Osteocyte (in vitro differentiated cells): ENCODE measurements around the gene CHKA. TPM values are rescaled to one million over a fixed set of nuclear protein-coding genes. Genes with fewer than 3 reads are reported as not detected.

Source experiments
- DNase-seq: peaks from one replicate; pipeline ENCODE4 v3.0.0; 2021; ENCODE audit warnings: mixed read lengths; ENCODE audit not compliant: unreplicated experiment; ENCODE audit errors: extremely low spot score
- H3K27ac Mint-ChIP-seq: one replicate; pipeline ENCODE4 v1.8.0; 2021; ENCODE audit warnings: mild to moderate bottlenecking, mixed read lengths; ENCODE audit not compliant: unreplicated experiment
- H3K27me3 Mint-ChIP-seq: one replicate; pipeline ENCODE4 v1.8.0; 2021; ENCODE audit warnings: mixed read lengths; ENCODE audit not compliant: unreplicated experiment
- H3K36me3 Mint-ChIP-seq: one replicate; pipeline ENCODE4 v1.8.0; 2021; ENCODE audit warnings: mixed read lengths; ENCODE audit not compliant: unreplicated experiment
- H3K4me1 Mint-ChIP-seq: one replicate; pipeline ENCODE4 v1.8.0; 2021; ENCODE audit warnings: mixed read lengths; ENCODE audit not compliant: unreplicated experiment
- H3K4me3 Mint-ChIP-seq: one replicate; pipeline ENCODE4 v1.8.0; 2021; ENCODE audit warnings: mild to moderate bottlenecking, moderate library complexity, mixed read lengths; ENCODE audit not compliant: unreplicated experiment
- H3K9me3 Mint-ChIP-seq: one replicate; pipeline ENCODE4 v1.8.0; 2021; ENCODE audit warnings: mixed read lengths; ENCODE audit not compliant: unreplicated experiment
- CTCF ChIP-seq: fragments of 200-600 bp; sonication (generic); IDR thresholded peaks from 2 replicates; pipeline ENCODE4 v1.5.0; 2021; ENCODE audit warnings: antibody characterized with exemption, mild to moderate bottlenecking, moderate library complexity
- total RNA-seq: library from RNA; stranded (reverse); gene quantifications from 2 replicates; pipeline ENCODE4 v1.2.1, GENCODE V29; 2021

Gene CHKA
- total RNA-seq, 1 donor from 2014 or later, result 38.0 TPM

GRCh38 chr11:68107689-68108088 is 13.5 kb downstream of the CHKA start:
- H3K4me3 Mint-ChIP-seq, result no peak overlapping the region
- peaks cover 7% of the 10 kb centered on the region for H3K4me1 Mint-ChIP-seq
- H3K36me3 Mint-ChIP-seq, result peaks cover 3% of the 10 kb centered on the region
- no peaks in the 10 kb centered on the region for H3K27me3 Mint-ChIP-seq
- H3K27ac Mint-ChIP-seq, result no peak overlapping the region
- DNase-seq, result no peak
- TF ChIP-seq CTCF, result no peak
- H3K9me3 Mint-ChIP-seq, result no peaks in the 10 kb centered on the region

- TF ChIP-seq CTCF, result no peak
- H3K27me3 Mint-ChIP-seq, result no peaks in the 10 kb centered on the region
- no peak overlapping the region for H3K4me3 Mint-ChIP-seq
- H3K4me1 Mint-ChIP-seq, result peaks cover 4% of the 10 kb centered on the region
- H3K9me3 Mint-ChIP-seq, result no peaks in the 10 kb centered on the region
- peaks cover 9% of the 10 kb centered on the region for H3K36me3 Mint-ChIP-seq
- H3K27ac Mint-ChIP-seq, result peak overlapping the region; percentile 4
- DNase-seq, result no peak
Measured at GRCh38 chr11:68106165-68106940, 14.8 kb downstream of the CHKA start.

- H3K27ac Mint-ChIP-seq, result peak overlapping the region; percentile 27
- H3K9me3 Mint-ChIP-seq, result no peaks in the 10 kb centered on the region
- peaks cover 13% of the 10 kb centered on the region for H3K4me1 Mint-ChIP-seq
- no peak for TF ChIP-seq CTCF
- no peak for DNase-seq
- H3K4me3 Mint-ChIP-seq, result no peak overlapping the region
- H3K27me3 Mint-ChIP-seq, result no peaks in the 10 kb centered on the region
- peaks cover 10% of the 10 kb centered on the region for H3K36me3 Mint-ChIP-seq
Measured at GRCh38 chr11:68099474-68100405, 21.4 kb downstream of the CHKA start.

- no peaks in the 10 kb centered on the region for H3K9me3 Mint-ChIP-seq
- peak overlapping the region; percentile 27 for H3K27ac Mint-ChIP-seq
- no peaks in the 10 kb centered on the region for H3K27me3 Mint-ChIP-seq
- H3K36me3 Mint-ChIP-seq, result peaks cover 11% of the 10 kb centered on the region
- peaks cover 13% of the 10 kb centered on the region for H3K4me1 Mint-ChIP-seq
- no peak overlapping the region for H3K4me3 Mint-ChIP-seq
- DNase-seq, result no peak
- TF ChIP-seq CTCF, result no peak
Measured at GRCh38 chr11:68099057-68099456, 22.1 kb downstream of the CHKA start.

- no peak for TF ChIP-seq CTCF
- H3K4me1 Mint-ChIP-seq, result peaks cover 17% of the 10 kb centered on the region
- no peak for DNase-seq
Measured at GRCh38 chr11:68096962-68097361, 24.2 kb downstream of the CHKA start.

More at GRCh38 chr11:68096962-68097361, 24.2 kb downstream of the CHKA start:
- no peak overlapping the region for H3K27ac Mint-ChIP-seq
- H3K4me3 Mint-ChIP-seq, result no peak overlapping the region
- no peaks in the 10 kb centered on the region for H3K27me3 Mint-ChIP-seq
- no peaks in the 10 kb centered on the region for H3K9me3 Mint-ChIP-seq
- H3K36me3 Mint-ChIP-seq, result peaks cover 8% of the 10 kb centered on the region
